GM21723 (cell line): Measurements from ENCODE around the gene DOLPP1.

Experiments used
- ATAC-seq: cut with Tn5 transposase; IDR thresholded peaks from one replicate; pipeline ENCODE4 v1.9.1; 2021; ENCODE audit warnings: mild to moderate bottlenecking, moderate library complexity; ENCODE audit not compliant: unreplicated experiment

The DOLPP1 gene

DNA sequence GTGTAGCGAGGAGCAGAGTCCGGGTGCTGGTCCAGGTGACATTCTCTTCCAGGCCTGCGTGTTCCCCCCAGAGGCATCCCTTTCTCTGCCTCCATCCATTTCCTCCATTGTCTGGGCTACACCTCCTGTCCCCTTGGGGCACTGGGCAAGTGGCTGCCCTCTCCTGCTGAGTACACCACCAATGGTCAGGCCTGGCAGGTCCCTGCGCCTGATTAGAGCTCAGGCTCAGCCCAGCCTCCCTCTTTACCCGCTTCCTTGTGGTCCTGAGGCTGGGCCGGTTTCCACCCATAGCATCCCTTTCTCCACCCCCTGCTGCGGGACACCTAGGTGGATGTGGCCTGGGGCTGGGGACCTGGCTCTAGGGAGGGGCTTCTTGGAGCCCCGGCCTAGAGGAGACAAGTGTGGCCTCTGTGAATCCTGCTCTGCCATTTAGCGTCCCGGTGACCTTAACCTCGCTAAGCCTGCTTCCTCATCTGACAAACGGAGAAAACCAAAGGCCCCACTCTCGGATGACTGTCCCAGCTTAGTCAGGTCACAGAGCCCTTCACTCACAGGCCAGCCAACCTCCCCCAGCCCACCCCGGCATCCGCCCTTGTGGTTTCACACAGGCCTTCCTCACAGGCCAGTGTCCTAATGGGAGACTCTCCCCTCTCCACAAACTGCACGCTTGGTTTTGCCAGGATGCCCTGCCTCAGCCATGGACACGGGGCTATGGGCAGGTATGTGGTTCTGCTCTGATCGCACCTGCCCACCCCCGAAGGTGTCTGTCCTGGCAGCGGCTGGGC is 12.9 kb downstream of the DOLPP1 start:
- no peak for ATAC-seq

DNA sequence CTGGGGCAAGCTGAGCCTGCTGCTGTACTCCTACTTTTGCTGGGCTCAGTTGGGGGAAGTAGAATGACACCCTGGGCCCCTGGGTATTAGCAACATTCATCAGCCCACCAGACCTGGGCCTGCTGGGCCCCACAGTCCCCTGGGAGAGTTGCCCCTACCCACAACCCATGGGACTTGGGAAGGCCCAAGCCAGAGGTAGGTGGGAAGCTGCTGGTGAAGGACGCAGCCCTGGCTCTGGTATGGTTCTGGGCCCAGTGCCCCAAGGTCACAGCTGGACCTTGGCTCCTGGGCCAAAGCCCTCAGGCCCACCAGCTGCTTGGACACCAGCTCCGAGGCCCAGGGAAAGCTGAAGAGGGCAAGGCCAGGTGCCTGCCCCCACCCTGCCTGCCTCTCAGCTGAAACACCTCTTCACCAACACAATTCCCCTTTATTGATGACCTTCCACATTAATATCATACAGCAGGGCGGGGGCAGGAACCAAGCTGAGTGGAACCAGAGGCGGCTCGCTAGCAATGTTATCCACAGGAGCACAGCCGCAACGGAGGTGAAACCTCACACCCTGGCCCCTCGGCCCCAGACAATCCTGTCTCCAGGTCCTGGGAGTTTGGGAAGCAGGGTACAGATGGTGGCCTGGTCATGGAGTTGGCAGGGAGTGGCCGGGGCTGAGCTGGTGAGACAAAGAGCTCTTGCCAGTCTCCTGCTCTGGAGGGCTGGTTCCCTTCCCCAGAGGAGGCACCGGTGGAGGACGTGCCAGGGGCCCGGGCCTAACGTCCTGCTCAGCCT is 13.7 kb downstream of the DOLPP1 start:
- no peak for ATAC-seq

DNA sequence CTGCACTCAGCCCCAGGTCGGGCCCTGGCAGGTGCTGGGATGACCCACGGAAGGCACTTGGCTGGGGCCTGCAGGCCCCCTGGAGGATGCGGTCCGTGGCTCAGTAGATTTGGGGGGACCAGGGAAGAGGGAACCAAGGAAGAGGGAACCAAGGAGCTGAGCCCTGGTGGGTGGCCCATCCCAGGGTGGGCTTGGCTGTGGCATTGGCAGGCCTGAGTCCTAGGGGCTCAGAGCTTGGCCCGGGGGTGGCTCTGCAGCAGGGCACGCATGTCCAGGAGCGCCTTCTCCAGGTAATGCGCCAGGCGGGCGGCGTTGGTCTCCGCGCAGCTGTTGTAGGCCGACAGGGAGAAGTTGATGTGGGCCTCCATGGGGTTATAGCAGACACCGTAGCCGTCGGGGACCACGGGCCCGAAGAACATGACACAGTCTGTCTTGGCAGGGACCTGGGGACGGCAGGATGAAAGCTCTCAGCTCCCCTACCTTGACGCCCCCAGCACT is 14.3 kb downstream of the DOLPP1 start:
- ATAC-seq: no peak

DNA sequence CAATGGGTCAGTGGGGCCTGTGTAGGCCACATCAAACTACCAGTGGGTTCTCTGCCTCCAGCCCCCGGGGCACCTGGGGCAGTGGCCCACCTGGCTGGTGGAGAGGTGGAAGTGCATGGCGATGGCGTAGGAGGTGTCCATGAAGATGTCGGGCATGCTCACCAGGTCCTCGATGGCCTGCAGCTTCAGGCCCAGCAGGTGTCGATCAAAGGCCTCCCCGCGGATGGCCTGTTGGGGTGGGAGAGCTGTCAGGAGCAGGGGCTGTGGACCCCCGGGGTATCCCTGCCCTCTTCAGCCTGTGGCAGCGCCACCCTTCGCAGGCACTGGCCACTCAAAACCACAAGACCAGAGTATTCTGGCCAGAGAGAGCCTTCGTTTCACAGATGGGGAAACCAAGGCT is 15.0 kb downstream of the DOLPP1 start:
- ATAC-seq: no peak

DNA sequence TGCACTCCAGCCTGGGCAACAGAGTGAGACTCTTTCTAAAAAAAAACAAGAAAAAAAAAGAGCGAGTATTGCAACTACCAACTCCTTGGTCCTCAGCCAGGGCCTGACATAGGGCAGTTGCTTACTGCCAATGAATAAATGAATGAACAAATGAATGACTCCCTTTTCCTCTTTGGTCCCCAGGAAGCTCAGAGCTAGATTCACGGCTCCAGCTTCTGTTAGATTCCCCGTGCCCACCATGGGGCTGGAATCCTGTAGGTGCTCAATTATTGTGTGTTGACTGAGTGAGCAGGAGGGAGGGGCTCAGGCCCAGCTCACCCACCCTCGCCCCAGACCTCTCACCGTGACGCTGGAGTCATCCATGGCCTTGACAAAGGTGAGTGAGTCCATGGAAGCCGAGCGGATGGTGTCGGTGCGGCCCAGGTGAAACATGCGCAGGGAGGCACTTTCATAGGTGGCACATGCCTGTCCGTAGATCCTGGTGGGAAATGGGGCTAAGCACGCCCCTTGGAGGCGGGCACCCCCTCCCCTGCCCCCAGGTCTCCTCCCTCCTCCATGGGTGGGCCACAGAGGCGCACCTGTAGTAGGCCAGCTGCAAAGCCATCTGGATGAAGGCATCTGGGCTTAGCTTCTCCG is 16.9 kb downstream of the DOLPP1 start:
- ATAC-seq: no peak

DNA sequence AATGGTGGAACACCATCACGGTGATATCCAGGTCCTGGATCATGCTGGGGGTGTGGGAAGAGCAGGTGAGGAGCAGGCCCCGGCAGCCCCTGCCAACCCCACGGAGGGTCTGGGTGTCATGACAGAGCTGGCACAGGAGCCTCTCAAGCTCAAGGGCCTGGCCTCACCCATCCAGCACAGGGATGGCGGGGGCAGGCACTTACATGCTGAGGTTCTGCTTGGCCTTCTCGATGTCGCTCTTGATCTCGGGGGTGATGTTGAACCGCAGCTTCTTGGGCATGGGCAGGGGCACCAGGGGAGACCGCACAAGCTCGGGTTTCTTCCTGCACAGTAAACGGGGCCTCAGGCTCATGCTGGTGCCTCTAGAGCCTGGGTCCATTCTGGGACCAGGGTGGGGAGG is 17.4 kb downstream of the DOLPP1 start:
- no peak for ATAC-seq

DNA sequence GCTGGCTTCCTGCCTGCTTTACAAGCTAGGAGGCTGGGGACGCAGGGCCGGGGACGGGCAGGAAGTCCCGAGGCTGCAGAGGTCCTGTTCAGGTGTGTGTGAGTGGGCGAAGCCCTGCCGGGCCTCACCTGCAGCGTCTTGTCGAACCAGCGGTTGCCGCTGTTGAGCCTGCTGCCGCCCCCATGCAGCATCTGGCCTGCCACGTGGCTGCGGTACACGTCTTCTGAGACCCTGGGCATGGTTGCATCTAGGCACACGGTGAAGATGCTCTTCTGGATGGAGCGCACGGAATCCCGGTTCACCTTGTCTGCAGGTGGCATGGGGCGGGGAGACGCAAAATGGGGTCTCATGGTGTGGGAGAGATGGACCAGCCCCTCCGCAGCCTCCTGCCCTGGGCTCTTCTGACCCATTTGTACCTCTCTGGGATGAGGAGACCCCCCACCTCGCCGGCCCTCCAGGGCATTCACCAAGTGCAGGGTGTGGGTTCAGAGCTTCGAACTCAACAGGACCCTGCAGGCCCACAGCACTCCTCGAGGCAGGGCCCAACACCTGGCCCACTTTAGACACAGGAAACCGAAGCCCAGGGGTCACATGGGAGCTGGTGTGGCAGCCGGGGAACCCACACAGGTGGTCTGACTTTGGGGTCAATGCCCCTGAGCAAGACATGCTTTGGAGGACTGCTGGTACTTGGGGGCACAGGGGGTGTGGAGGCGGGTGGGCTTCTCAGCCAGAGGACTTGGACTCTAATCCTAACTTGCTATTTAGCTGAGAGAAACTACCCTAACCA is 19.7 kb downstream of the DOLPP1 start:
- ATAC-seq: no peak

DNA sequence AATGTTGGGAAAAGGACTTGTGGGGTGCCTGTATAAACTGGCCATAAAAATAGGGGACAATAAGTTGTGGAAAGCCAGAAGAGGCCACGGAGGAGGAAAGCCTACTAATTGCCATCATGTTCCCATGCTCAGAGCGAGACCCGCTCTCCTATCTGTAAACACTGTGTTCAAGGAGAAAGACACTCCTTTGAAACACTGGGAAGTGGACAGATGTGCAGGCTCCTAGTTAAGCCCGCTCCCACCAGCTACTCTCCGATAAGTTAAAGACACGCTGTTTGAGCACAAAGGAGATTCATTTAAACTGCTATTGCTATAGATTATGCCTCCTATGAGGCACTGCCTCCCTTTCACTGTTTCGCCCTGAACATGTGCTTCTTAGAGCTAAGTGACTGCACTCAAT is 20.4 kb downstream of the DOLPP1 start:
- ATAC-seq: no peak

DNA sequence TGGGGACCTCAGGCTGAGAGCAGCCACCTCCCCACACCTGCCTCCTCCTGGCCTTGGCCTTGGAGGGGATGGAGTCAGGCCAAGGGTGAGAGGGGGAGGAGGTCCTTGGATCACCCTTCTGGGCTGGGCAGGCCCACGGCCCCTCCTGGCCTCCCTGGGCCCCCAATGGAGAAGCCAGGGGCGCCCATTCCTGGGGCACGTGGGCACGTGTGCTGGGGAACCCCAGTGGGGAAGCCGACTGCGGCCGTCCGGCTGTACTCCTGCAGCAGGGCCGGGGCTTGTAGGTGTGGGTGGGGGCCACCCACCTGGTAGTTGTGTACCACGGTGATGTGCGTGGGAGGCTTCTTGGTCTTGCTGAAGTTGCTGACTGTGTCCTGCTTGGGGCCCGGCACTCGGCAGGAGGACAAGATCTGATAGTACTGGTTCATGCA is 21.2 kb downstream of the DOLPP1 start:
- ATAC-seq: no peak

DNA sequence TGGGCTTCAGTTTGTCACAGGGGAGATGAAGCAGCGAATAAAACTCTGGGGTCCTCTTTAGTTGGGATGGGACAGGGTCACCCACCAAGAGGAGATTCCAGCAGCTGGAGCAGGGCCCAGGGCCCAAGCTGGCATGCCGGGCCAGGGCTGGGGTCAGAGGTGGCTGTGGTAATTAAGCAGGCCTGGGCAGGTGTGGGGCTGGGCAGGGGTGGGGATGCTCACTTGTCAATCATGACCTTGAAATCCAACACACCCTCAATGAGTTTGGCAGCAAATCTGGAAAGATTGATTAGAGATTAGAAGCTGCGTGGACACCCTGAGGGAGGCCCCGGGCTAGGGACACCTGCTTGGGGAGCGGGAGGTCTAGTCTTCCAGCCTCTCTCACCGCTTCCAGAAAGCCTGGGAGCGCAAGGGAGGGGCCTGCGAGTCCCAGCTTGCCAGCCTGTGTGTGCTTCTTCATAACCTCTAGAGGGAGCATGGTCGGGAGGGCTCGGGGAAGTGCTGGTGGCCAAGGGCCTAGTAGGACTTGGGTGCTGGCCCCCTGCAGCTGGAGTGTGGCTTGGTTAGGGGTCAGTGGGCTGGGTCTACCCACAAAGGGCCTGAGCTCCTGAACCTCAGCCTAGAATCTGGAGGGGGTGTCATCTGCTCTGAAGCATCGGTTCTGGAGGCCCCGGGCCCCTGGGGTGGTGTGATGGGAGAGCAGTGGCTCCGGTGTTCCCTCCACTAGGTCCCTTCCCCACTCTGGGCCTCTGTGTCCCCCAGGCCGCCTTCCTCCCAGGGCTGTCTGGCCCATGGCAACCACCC is 22.1 kb downstream of the DOLPP1 start:
- no peak for ATAC-seq

DNA sequence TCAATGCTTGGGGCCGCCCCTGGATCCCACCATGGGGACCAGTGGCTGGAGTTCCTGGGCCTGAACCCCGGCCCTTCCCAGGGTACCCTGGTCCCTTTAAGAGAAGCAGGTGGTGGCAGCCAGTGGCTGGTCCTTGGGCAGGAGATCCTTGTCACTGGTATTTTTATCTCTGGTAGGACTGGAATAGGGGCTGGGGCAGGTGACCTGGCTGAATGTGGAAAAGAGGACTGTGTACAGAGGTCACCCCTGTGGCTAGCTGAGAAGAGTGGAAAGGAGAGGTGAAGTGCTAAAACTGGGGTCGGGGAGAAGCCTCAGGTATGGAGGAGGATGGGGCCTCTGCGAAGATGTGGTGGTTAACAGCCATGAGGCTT is 22.7 kb downstream of the DOLPP1 start:
- ATAC-seq: no peak

DNA sequence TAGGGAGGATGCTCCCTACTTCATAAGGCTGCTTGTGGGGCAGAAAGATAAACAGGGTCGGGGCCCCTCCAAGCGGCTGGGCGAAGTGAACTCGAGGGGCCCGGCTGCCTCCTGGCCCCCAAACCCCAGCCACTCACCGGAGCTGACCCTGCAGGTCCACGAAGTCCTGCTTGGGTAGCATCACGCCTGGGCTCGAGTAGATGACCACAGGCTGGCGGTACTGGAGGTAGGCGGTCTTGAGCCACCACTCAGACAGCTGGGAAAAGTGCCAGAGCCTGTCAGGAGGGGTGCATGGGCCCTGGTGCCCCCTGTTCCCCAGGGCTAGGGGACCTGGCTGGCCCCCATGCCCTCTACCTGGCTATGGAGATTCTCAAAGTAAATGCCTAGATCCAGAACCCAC is 23.1 kb downstream of the DOLPP1 start:
- no peak for ATAC-seq

DNA sequence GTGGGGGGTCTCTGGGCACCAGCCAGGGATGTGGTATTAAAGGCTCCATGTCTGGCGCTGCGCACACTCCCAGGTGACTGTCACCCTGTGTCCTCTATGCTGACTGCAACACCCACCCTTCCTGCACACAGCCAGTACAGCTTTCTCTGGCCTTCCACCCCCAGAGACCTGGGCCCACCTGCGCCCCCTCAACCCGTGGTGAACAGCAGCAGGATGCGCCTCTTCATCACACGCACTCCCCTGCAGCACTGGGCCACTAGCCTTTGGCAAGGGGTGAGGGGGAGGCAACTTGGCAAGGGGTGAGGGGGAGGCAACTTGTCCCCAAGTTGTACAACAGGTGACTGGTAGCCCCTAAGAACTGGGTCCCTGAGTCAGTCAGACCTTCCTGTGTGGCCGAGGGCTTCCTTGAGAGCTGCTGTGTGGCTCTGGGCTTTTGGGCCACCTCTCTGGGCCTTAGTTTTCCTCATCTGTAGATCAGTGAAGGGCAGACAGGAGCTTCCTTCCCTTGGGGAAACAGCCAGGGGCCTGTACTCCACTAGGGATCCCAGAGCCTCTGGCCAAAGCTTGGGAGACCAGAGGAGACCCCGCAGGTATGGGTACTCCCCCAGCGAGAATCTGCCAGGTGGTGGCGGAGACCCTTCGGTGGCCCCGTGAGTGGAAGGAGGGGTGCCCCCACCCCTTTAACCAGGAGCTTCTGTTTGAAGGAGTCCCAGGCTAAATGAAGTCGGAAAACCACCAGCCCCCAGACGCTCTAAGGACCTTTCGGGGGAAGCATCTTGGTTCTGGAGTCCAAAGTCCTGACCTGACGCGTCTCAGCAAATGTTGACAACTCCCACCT is 25.2 kb downstream of the DOLPP1 start:
- no peak for ATAC-seq

DNA sequence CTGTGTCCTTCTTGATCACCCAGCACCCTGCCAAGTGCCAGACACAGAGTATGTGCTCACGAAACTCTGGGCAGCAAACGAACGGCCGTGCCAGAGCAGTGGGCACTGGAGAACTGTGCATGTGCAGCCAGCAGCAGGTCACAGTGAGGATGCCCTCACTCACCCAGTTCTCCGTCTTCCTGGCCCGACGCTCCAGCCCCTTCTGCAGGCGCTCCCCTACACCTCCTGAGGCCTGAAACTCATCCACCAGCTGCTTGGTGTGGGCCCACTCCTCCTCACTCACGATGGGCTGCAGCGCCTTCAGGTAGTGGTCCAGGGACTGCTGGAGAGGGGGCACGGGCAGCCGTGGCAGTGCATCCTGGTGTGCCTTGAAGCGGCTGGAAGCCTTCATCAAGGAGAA is 26.7 kb downstream of the DOLPP1 start:
- no peak for ATAC-seq

DNA sequence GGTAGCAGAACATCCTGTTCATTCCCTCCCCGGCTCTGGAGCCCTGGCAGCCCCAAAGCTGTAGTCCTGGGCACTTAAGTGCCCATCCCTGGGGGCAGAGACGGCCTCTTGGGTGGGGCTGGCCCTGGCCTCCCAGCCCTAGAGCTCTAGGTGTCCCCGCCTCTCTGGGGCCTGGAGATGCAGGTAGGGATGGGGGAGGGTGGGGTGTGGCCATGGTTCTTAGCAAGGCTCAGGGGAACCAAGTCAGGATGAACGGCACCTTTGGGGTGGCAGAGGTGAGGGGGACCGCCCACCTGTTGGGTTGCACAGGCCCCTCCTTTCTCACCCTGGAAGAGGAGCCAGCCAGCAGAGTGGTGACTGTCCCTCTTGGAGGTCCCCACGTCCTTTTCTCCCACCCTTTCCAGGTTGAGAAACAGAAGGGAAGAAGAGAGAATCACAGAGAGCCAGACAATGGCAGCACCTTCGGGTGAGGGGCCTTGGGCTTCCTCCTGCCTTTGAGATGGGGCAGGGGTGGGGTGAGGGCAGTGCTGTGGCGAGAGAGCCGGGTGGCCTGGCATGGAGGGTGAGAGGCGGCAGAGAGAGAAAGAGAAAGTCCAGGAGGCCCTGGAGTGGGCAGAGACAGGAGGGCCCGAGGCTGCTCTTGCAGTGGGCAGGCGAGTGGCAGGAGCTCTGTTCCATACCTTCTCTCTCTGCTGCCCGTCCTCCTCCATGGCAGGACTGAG is 27.3 kb downstream of the DOLPP1 start:
- ATAC-seq: no peak

DNA sequence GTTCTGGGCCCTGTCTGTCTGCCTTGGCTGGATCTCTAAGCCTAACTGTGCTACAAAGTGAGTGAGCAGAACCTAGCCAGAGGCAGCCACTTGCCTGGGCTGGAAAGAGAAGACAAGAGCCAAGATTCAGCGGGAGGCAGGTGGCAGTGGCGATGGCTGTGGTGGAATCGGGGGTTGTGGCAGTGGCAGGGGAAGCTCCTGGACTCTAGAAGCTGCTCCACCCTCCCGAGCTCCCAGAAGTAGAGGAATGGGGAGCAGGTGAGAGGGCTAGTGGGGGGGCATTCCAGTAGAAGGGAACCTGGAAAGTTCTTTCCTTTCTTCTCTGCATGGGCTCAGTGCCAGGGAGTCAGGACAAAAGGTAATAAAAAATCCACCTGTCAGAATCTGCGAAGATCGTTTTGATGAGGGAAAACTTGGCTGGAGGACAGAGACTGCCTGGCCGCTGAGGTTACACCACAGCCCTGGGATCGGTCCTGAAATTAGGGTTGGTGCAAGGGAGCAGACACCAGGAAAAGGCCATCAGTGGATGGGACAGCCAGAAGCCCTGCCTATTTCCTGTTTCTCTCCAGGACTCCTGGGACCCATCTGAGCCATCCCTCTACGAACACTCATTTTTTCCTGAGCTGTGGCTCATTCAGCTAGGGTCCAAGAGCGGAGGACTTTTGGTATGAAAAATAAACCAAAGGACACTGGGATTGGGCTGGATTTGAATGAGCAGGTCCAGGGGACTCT is 28.1 kb downstream of the DOLPP1 start:
- ATAC-seq: no peak

DNA sequence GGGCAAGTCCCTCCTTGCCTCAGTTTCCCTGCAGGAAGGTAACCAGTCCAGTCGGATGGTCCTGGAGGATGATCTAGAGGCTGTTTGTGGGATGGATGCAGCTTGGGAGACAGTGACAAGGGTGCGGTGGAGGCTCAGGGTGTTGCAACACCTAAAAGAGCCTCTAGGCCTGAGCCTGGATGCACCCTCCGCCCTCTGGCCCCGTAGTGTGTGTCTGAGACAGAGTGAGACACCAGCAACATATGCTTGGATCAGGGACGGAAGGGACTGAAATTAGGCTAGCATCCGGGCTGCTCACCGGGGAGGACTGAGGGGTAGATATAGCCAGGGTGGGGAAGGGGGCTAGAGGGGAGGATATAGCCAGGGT is 28.6 kb downstream of the DOLPP1 start:
- no peak for ATAC-seq
